GM12878 (cell line): Measurements from ENCODE around the gene FNDC3B. TPM values are rescaled to one million over a fixed set of nuclear protein-coding genes. Genes with fewer than 3 reads are reported as not detected.

Experiments
- ATAC-seq: fragments of 200-7000 bp; cut with Tn5 transposase; 3 replicates; pipeline ENCODE4 v1.9.1; 2020; ENCODE audit warnings: mild to moderate bottlenecking, moderate library complexity
- BruUV-seq: library from RNA; stranded (reverse); fragments of 400-500 nt; replicated peaks from 2 replicates; lab custom pipeline; 2021; lab: Mats Ljungman, UMichigan
- CTCF ChIA-PET: fragments of 300-600 bp; sonication (Branson Sonifier 250); formaldehyde crosslinking; extraction: SDS; loops from one replicate; lab custom pipeline; 2021; ENCODE audit warnings: inconsistent platforms; lab: Yijun Ruan, JAX
- POLR2A ChIA-PET: fragments of 350-600 bp; formaldehyde crosslinking; extraction: SDS; loops from one replicate; lab custom pipeline; 2021; ENCODE audit warnings: inconsistent platforms; lab: Charles Lee
- RAD21 ChIA-PET: fragments of 300-600 bp; sonication (Branson Sonifier 250); formaldehyde crosslinking; loops from one replicate; lab custom pipeline; 2023; ENCODE audit warnings: antibody characterized with exemption; ENCODE audit not compliant: unreplicated experiment; lab: Charles Lee
- SMC1A ChIA-PET: fragments of 300-600 bp; sonication (Branson Sonifier 250); formaldehyde crosslinking; loops from one replicate; lab custom pipeline; 2023; ENCODE audit not compliant: unreplicated experiment, uncharacterized antibody; lab: Charles Lee
- DNase-seq: peaks from one replicate; pipeline ENCODE4 v3.0.0-alpha.2; 2011; ENCODE audit warnings: low read depth, low spot score
- FAIRE-seq: peaks from 3 replicates; lab custom pipeline; 2011; peaks lifted over from hg19 to GRCh38; lab: Jason Lieb, UNC
- H2AFZ ChIP-seq: 2 replicates; pipeline ENCODE4 v1.6.0; 2011; ENCODE audit warnings: low read depth, low read length, control low read depth; ENCODE audit not compliant: control insufficient read depth
- H3K27ac ChIP-seq: 2 replicates; pipeline ENCODE4 v1.5.1; 2011; ENCODE audit warnings: control low read depth; ENCODE audit not compliant: control insufficient read depth, insufficient read depth
- H3K27me3 ChIP-seq, 2 experiments: replicated peaks in 1 of 2; 2 replicates each; pipeline versions ENCODE4 v1.6.0 to v1.6.1; 2011; ENCODE audit warnings: low read length in 1 of 2; ENCODE audit not compliant: control insufficient read depth in 2 of 2, insufficient read depth in 2 of 2
- H3K36me3 ChIP-seq, 2 experiments: 2 replicates each; pipeline ENCODE4 v1.5.1; 2011; ENCODE audit warnings: low read length in 1 of 2; ENCODE audit not compliant: control insufficient read depth in 2 of 2, insufficient read depth in 2 of 2
- H3K4me1 ChIP-seq: 2 replicates; pipeline ENCODE4 v1.6.1; 2011; ENCODE audit warnings: mild to moderate bottlenecking, low read length, moderate library complexity, mixed read lengths; ENCODE audit not compliant: control insufficient read depth, insufficient read depth
- H3K4me2 ChIP-seq: 2 replicates; pipeline ENCODE4 v1.6.0; 2011; ENCODE audit warnings: control low read depth; ENCODE audit not compliant: control insufficient read depth, insufficient read depth
- H3K4me3 ChIP-seq: fragments of 200-600 bp; sonication (generic); 2 replicates; pipeline ENCODE4 v1.5.1; 2016
- H3K79me2 ChIP-seq: 2 replicates; pipeline ENCODE4 v1.6.0; 2011; ENCODE audit warnings: low read length; ENCODE audit not compliant: control insufficient read depth, insufficient read depth
- H3K9ac ChIP-seq: 2 replicates; pipeline ENCODE4 v1.8.0; 2011; ENCODE audit warnings: low read length, control low read depth, mixed read lengths; ENCODE audit not compliant: control insufficient read depth, insufficient read depth
- H3K9me3 ChIP-seq: replicated peaks from 3 replicates; pipeline ENCODE4 v1.5.1; 2011; ENCODE audit warnings: mild to moderate bottlenecking, low read length; ENCODE audit not compliant: control insufficient read depth, insufficient read depth
- H4K20me1 ChIP-seq: 2 replicates; pipeline ENCODE4 v1.6.0; 2011; ENCODE audit not compliant: control insufficient read depth, insufficient read depth
- CEBPB ChIP-seq, 2 experiments: fragments of 150-350 bp in 1 of 2; IDR thresholded peaks; 2 replicates each; pipeline ENCODE4 v1.6.1; 2012 to 2014; ENCODE audit warnings: low read depth in 2 of 2, low read length in 2 of 2, borderline replicate concordance in 1 of 2, inconsistent platforms in 1 of 2
- IKZF1 ChIP-seq: fragments of 450-650 bp; conservative IDR thresholded peaks from 2 replicates; pipeline ENCODE4 v1.6.1; 2017; ENCODE audit warnings: antibody characterized with exemption, mild to moderate bottlenecking
- JUNB ChIP-seq: IDR thresholded peaks from 2 replicates; pipeline ENCODE4 v1.6.1; 2016; ENCODE audit warnings: antibody characterized with exemption, mild to moderate bottlenecking
- MEF2B ChIP-seq: fragments of 450-650 bp; IDR thresholded peaks from 2 replicates; pipeline ENCODE4 v1.6.1; 2018; ENCODE audit warnings: mild to moderate bottlenecking, moderate library complexity; ENCODE audit not compliant: partially characterized antibody, poor library complexity, severe bottlenecking
- NFYB ChIP-seq: IDR thresholded peaks from 2 replicates; pipeline ENCODE4 v1.6.1; 2011; ENCODE audit warnings: low read depth, mild to moderate bottlenecking, low read length, improper control_type of control experiment, moderate library complexity; ENCODE audit not compliant: insufficient read depth
- PAX5 ChIP-seq: IDR thresholded peaks from 2 replicates; pipeline ENCODE4 v1.6.1; 2011; ENCODE audit warnings: low read depth, low read length, borderline replicate concordance
- POLR2AphosphoS5 ChIP-seq: IDR thresholded peaks from 2 replicates; pipeline ENCODE4 v1.6.1; 2011; ENCODE audit warnings: mild to moderate bottlenecking, low read length, inconsistent platforms
- RELA ChIP-seq: fragments of 450-650 bp; IDR thresholded peaks from 2 replicates; pipeline ENCODE4 v1.8.0; 2014; ENCODE audit warnings: borderline replicate concordance; ENCODE audit not compliant: partially characterized antibody
- SMC3 ChIP-seq: IDR thresholded peaks from 2 replicates; pipeline ENCODE4 v1.6.1; 2011; ENCODE audit warnings: low read length, improper control_type of control experiment, borderline replicate concordance
- STAT3 ChIP-seq: IDR thresholded peaks from 2 replicates; pipeline ENCODE4 v1.6.1; 2011; ENCODE audit warnings: low read depth, low read length, improper control_type of control experiment
- SUPT20H ChIP-seq: IDR thresholded peaks from 2 replicates; pipeline ENCODE4 v1.6.1; 2011; ENCODE audit warnings: low read depth, mild to moderate bottlenecking, low read length, moderate library complexity, borderline replicate concordance; ENCODE audit not compliant: control insufficient read depth
- WGBS: methylation state at CpG from one replicate; pipeline ENCODE4 v1.1.6; 2016; ENCODE audit warnings: low lambda C conversion rate; ENCODE audit not compliant: insufficient replicate concordance, insufficient coverage; ENCODE audit errors: missing lambda C conversion rate; 5-methylcytosine and 5-hydroxymethylcytosine counted together
- in situ Hi-C: fragments of 300-500 bp; cut with MboI; formaldehyde crosslinking; loops from 9 replicates; pipeline ENCODE4 v1.14.3; 2018; ENCODE audit warnings: mixed read lengths
- intact Hi-C: fragments of 100-400 bp; cut with micrococcal nuclease; formaldehyde crosslinking; loops from one replicate; pipeline ENCODE4 v1.14.2; 2022; ENCODE audit not compliant: unreplicated experiment
- polyA plus RNA-seq, 11 experiments: library from polyadenylated mRNA; depleted of rRNA in 4 of 11; unstranded in 6 of 11; stranded (reverse) in 5 of 11; fragments of >200 nt; fragmentation: Nextera tagmentation in 4 of 11; fragmentation: Illumina TruSeq in 1 of 11; extraction: Ambion mirVana in 4 of 11; extraction: Trizol in 1 of 11; gene quantifications; 1 replicate in 1 of 11; 2 replicates in 10 of 11; pipeline versions ENCODE4 v1.2.1 to v1.2.3, GENCODE V29; 2011 to 2016; ENCODE audit warnings: inconsistent platforms in 2 of 11, missing spikeins in 2 of 11, low read depth in 1 of 11
- total RNA-seq, 4 experiments: library from RNA; depleted of rRNA in 3 of 4; stranded (reverse); fragments of >200 nt in 3 of 4; fragmentation: Illumina TruSeq in 1 of 4; extraction: Trizol in 1 of 4; gene quantifications; 2 replicates each; pipeline versions ENCODE4 v1.2.1 to v1.2.3, GENCODE V29; 2013 to 2021
- TF ChIP-seq, protein P1 (sequence below): fragments of 450-650 bp; IDR thresholded peaks from 2 replicates; pipeline ENCODE4 v1.6.1; 2017; ENCODE audit warnings: antibody characterized with exemption, mild to moderate bottlenecking, moderate library complexity
- TF ChIP-seq, protein P2 (sequence below): fragments of 450-650 bp; IDR thresholded peaks from 2 replicates; pipeline ENCODE4 v1.6.1; 2016; ENCODE audit warnings: mild to moderate bottlenecking
- TF ChIP-seq, protein P3 (sequence below): IDR thresholded peaks from 2 replicates; pipeline ENCODE4 v1.6.1; 2012; ENCODE audit warnings: low read depth, low read length, improper control_type of control experiment
- TF ChIP-seq, protein P4 (sequence below): fragments of 450-650 bp; IDR thresholded peaks from 2 replicates; pipeline ENCODE4 v1.6.1; 2017; ENCODE audit warnings: low read depth, mild to moderate bottlenecking, moderate library complexity

Gene FNDC3B
- total and polyA plus RNA-seq, 10 of the 15 experiments (the other 5 are each of a cell fraction or from before 2014, with no cell fraction given), result 7.9 to 35.0 (median 18.5) TPM

DNA sequence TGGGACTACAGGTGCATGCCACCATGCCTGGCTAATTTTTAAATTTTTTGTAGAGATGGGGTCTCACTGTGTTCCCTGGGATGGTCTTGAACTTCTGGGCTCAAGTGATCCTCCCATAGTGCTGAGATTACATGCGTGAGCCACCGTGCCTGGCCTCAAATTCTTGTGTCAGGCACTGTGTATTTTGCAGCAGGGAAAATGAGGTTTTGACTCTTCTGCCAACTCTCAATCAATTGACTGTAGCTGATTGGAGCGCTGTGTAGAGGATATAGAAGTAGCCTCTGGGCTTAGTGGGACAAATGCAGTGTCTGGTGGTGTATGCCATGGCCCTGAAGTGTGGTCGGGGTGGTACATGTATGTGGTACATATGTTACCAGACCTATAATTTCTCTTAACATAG, 152.3 kb downstream of the FNDC3B start (continued):
- TF ChIP-seq, protein P1, sequence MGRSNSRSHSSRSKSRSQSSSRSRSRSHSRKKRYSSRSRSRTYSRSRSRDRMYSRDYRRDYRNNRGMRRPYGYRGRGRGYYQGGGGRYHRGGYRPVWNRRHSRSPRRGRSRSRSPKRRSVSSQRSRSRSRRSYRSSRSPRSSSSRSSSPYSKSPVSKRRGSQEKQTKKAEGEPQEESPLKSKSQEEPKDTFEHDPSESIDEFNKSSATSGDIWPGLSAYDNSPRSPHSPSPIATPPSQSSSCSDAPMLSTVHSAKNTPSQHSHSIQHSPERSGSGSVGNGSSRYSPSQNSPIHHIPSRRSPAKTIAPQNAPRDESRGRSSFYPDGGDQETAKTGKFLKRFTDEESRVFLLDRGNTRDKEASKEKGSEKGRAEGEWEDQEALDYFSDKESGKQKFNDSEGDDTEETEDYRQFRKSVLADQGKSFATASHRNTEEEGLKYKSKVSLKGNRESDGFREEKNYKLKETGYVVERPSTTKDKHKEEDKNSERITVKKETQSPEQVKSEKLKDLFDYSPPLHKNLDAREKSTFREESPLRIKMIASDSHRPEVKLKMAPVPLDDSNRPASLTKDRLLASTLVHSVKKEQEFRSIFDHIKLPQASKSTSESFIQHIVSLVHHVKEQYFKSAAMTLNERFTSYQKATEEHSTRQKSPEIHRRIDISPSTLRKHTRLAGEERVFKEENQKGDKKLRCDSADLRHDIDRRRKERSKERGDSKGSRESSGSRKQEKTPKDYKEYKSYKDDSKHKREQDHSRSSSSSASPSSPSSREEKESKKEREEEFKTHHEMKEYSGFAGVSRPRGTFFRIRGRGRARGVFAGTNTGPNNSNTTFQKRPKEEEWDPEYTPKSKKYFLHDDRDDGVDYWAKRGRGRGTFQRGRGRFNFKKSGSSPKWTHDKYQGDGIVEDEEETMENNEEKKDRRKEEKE, result no peak
- TF ChIP-seq RELA (no peak), IKZF1 (no peak)
- TF ChIP-seq, protein P2, sequence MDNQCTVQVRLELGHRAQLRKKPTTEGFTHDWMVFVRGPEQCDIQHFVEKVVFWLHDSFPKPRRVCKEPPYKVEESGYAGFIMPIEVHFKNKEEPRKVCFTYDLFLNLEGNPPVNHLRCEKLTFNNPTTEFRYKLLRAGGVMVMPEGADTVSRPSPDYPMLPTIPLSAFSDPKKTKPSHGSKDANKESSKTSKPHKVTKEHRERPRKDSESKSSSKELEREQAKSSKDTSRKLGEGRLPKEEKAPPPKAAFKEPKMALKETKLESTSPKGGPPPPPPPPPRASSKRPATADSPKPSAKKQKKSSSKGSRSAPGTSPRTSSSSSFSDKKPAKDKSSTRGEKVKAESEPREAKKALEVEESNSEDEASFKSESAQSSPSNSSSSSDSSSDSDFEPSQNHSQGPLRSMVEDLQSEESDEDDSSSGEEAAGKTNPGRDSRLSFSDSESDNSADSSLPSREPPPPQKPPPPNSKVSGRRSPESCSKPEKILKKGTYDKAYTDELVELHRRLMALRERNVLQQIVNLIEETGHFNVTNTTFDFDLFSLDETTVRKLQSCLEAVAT, result no peak

DNA sequence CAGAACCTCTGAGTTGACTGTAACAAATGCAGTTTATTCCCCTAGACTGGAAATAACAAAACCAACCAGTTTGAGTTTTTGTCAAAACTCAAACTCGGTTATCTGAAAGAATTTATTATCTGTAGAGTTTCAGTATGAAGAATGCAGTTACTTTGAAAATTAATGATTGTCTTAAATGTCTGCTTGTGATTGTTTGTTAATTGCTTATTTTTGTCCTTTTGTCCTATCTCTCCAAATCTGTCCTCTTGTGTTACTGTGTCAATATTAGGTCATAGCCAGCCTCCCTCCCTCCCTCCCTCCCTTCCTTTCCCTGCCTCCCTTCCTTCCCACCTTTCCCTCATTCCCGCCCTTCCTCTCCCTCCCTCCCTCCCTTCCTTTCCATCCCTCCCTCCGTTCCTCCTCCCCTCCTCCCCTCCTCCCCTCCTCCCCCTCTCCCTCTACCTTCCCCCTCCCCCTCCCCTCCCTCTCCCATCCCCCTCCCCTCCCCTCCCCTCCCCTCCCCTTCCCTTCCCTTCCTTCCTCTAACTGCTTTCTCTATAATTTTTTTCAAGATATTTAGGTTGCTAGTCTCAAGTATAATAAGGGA, 153.5 kb downstream of the FNDC3B start:
- Histone ChIP-seq H3K36me3 (peaks cover 0 to 4% of the 10 kb centered on the region in 2 experiments; a peak in 2 of 4 replicates), H3K9ac (no peak overlapping the region), H3K9me3 (no peaks in the 10 kb centered on the region), H3K4me1 (peaks cover 8% of the 10 kb centered on the region; the same call in 1 of the 2 replicates), H3K27me3 (no peaks in the 10 kb centered on the region), H3K4me2 (no peak overlapping the region), H3K27ac (no peak overlapping the region), H3K4me3 (no peak overlapping the region), H2AFZ (no peak overlapping the region), H4K20me1 (no peaks in the 10 kb centered on the region), H3K79me2 (peaks cover 5% of the 10 kb centered on the region)
- no TSS peak for BruUV-seq
- ChIA-PET SMC1A (no interaction called here), RAD21 (no interaction called here), POLR2A (interaction anchor here (0.6 kb wide), 1 partner anchor 25 kb away, joined by 3 read pairs; no protein-coding TSS in a partner anchor), CTCF (interaction anchor here (0.7 to 1.0 kb wide), 2 partner anchors 10 to 22 kb away, joined by 3 to 4 read pairs; no protein-coding TSS in a partner anchor)
- 44% methylated on average over 1 of the region's 3 CpGs for WGBS
- intact Hi-C loops (no loop called here), in situ Hi-C loops (no loop called here)
- no peak for FAIRE-seq
- no peak for DNase-seq
- no peak for TF ChIP-seq STAT3
- TF ChIP-seq, protein P3, sequence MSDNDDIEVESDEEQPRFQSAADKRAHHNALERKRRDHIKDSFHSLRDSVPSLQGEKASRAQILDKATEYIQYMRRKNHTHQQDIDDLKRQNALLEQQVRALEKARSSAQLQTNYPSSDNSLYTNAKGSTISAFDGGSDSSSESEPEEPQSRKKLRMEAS, result no peak
- no peak for TF ChIP-seq CEBPB (IDR thresholded peaks at IDR 0.05; ENCODE audit: borderline replicate concordance in 1 of 2, low read depth in 2 of 2, low read length in 2 of 2)
- no peak for TF ChIP-seq PAX5
- no peak for TF ChIP-seq NFYB
- no peak for TF ChIP-seq MEF2B
- no peak for TF ChIP-seq RELA
- TF ChIP-seq, protein P4, sequence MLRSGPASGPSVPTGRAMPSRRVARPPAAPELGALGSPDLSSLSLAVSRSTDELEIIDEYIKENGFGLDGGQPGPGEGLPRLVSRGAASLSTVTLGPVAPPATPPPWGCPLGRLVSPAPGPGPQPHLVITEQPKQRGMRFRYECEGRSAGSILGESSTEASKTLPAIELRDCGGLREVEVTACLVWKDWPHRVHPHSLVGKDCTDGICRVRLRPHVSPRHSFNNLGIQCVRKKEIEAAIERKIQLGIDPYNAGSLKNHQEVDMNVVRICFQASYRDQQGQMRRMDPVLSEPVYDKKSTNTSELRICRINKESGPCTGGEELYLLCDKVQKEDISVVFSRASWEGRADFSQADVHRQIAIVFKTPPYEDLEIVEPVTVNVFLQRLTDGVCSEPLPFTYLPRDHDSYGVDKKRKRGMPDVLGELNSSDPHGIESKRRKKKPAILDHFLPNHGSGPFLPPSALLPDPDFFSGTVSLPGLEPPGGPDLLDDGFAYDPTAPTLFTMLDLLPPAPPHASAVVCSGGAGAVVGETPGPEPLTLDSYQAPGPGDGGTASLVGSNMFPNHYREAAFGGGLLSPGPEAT, result no peak
- TF ChIP-seq JUNB, result no peak
- no peak for TF ChIP-seq SMC3
- no peak for TF ChIP-seq SUPT20H
- TF ChIP-seq POLR2AphosphoS5, result no peak
- no peak for ATAC-seq
